ENCODE results near the gene CHMP5.

Gene CHMP5

GRCh38 chr9:33264473-33265177 is at the start of gene CHMP5, which contains the start of gene BAG1:
Gene CHMP5 (plus strand): TSS chr9:33265049. CDS start chr9:33265079, 30 bp downstream.
Gene BAG1 (minus strand): TSS chr9:33264708.
- DNase-seq (ENCODE audit: low spot score), result peak; percentile 97

- DNase-seq (ENCODE audit: low spot score), result no peak
Observed at GRCh38 chr9:33220681-33221567, 43.9 kb upstream of the CHMP5 start.

GRCh38 chr9:33221568-33221884 is 43.3 kb upstream of the CHMP5 start:
- no peak for DNase-seq (ENCODE audit: low spot score)

GRCh38 chr9:33222031-33222430 is 42.8 kb upstream of the CHMP5 start:
- DNase-seq (ENCODE audit: low spot score), result no peak

- DNase-seq (ENCODE audit: low spot score), result no peak
Observed at GRCh38 chr9:33223696-33224095, 41.2 kb upstream of the CHMP5 start.

GRCh38 chr9:33225319-33226147 is 39.3 kb upstream of the CHMP5 start:
- DNase-seq (ENCODE audit: low spot score), result no peak

GRCh38 chr9:33227008-33227398 is 37.8 kb upstream of the CHMP5 start:
- no peak for DNase-seq (ENCODE audit: low spot score)

- no peak for DNase-seq (ENCODE audit: low spot score)
Observed at GRCh38 chr9:33227741-33228140, 37.1 kb upstream of the CHMP5 start.

GRCh38 chr9:33228606-33229005 is 36.2 kb upstream of the CHMP5 start:
- DNase-seq (ENCODE audit: low spot score), result no peak

GRCh38 chr9:33229359-33230114 is 35.3 kb upstream of the CHMP5 start:
- DNase-seq (ENCODE audit: low spot score), result peak; percentile 62

- DNase-seq (ENCODE audit: low spot score), result no peak
Observed at GRCh38 chr9:33230756-33231622, 33.9 kb upstream of the CHMP5 start.

GRCh38 chr9:33231623-33231942 is 33.3 kb upstream of the CHMP5 start:
- no peak for DNase-seq (ENCODE audit: low spot score)

GRCh38 chr9:33232815-33233214 is 32.0 kb upstream of the CHMP5 start:
- no peak for DNase-seq (ENCODE audit: low spot score)

GRCh38 chr9:33233626-33234342 is 31.1 kb upstream of the CHMP5 start:
- DNase-seq (ENCODE audit: low spot score), result peak; percentile 70

GRCh38 chr9:33234511-33235467 is 30.1 kb upstream of the CHMP5 start:
- no peak for DNase-seq (ENCODE audit: low spot score)

- DNase-seq (ENCODE audit: low spot score), result no peak
Observed at GRCh38 chr9:33236571-33236970, 28.3 kb upstream of the CHMP5 start.

GRCh38 chr9:33239921-33240320 is 24.9 kb upstream of the CHMP5 start, which contains the start of gene SPINK4:
Gene SPINK4 (plus strand): TSS chr9:33240167. CDS start chr9:33240209, 42 bp downstream.
- peak; percentile 89 for DNase-seq (ENCODE audit: low spot score)

- no peak for DNase-seq (ENCODE audit: low spot score)
Observed at GRCh38 chr9:33241298-33241697, 23.6 kb upstream of the CHMP5 start.

GRCh38 chr9:33242609-33243134 is 22.2 kb upstream of the CHMP5 start:
- DNase-seq (ENCODE audit: low spot score), result no peak

Measured in D341Med (cell line).